A204.1 (cell line): Measurements from ENCODE around the gene CCDC142.

ENCODE experiments used
- FAIRE-seq: peaks from 2 replicates; lab custom pipeline; 2012; peaks lifted over from hg19 to GRCh38; lab: Jason Lieb, UNC

Gene CCDC142

DNA sequence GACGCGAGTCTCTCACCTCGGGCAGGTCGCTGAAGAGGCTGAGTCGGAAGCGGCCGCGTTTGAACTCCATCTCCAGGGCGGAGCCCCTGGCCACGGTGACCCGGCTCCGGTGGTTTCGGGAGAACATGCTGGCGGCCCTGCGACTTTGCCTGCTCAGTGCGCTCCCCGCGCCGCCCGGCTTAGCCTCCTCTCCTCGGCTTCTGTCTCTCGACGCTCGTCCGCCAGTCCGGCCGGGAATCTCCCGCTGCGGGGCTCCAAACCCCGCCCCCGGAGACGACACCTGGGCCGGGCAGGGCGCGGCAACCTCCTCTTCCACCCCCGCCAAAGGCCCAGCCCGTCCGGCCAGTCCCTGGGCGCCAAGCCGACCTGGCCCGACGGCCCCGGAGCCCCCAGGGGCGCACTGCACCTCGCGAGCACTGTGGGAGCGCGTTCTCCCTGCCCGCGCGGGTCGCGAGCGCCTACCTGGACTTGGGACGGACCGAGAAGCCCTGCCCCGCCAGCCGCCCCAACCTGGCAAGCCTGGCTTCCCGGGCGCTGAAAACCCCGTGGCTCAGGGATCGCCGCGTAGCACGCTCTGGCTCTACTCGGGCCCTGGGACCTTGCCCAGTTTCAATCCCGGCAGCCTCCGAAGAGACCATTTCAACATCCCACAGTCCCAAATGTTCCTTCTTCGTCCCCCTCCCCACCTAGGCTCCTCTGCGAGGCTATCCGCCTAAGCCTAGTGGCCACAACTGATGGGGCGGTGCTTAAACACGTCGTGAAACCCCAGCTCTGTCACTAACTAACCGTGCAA is 40.9 kb downstream of the CCDC142 start, which contains the start of gene RTKN:
TSS of gene RTKN (minus strand) at position 248 of the 793 bp plus-strand sequence. CDS start at position 127, 121 bp downstream.
- no peak for FAIRE-seq

DNA sequence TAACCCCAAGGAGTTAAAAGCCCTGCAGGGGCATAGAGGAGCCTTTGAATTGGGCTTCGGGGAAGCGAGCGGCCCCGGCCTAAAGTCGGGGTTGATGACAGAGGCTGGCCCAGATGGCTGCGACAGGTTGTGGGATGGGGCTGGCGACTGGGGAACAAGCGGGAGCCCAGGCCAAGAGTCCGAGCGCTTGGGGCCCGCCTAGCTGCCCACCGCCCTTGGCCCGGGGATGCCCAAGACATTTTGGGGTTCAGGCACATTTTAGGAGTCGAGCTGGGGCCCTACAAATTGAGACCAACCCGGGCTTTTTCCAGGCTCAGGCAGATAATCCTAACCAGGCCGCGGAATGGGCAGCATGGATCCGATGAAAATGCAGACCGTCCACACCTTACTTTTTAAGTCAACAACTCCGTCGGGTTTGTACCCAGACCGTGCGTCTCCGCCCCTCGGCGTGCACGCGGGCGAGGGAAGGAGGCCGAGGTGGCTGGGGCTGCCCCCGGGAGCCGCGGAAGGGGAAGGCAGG is 41.6 kb downstream of the CCDC142 start:
- no peak for FAIRE-seq

DNA sequence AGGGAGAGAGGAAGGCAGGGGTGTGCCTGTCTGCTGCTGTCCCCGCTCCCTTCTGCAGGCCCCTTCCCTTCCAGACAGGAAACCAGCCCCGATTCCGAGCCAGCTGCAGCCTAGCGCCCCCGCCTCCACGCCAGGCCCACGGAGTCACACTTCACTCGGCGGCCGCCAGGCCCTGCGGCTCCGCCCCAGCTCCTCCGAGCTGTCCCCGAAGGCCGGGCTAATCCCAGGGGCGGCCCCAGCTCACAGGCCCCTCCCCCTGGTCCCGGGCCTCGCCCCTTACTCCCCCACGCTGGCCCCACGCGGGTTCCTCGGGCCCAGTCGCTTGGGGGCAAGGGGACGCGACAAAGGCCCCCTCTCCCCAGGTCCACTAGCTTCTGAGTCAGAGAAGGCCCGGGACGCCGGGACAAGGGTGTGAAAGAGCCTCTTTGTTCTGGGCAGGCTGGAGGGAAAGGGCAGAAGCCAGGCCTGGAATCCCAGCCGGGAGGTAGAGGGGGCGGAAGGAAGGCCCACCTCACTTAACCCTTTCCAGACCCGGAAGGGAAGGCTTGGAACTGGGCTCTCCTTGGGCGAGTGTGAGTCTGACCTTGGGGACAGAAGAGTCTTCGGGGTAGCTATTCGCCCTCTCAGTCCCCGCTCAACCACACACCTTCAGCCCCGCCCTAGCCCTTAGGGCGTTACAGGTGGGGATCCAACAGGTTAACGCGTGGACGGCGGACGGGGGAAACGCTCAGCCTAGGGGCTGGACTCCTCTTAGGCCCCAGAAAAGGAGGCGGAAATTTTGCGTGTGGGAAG is 42.2 kb downstream of the CCDC142 start:
- FAIRE-seq, result no peak

DNA sequence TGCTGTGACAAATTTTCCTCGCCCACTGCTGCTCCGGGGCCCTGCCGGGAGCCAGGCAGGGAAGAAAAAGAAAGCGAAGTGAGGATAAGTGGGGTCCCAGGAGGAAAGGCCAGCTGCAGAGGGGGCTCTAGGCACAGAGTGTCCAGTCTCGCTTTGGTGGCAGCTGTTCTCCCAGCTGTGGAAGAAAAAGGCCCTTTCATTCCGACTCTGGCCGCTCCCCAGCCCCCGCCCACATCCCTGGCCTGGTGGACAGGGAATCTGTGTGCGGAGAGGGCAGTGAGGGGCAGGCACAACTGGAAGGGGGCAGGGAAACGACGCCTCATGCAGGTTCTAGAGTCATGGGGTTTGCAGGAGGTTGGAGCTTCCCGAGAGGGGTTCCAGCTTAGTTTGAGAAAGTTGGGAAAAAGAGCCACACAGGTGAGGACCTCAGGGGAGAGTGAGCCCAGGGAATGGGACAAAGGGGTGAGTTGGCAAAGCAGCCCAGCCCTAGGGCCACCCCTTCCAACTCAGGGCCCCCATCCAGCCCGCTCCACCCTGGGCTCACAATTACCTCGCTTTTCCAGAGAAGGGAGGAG is 42.9 kb downstream of the CCDC142 start:
- no peak for FAIRE-seq

DNA sequence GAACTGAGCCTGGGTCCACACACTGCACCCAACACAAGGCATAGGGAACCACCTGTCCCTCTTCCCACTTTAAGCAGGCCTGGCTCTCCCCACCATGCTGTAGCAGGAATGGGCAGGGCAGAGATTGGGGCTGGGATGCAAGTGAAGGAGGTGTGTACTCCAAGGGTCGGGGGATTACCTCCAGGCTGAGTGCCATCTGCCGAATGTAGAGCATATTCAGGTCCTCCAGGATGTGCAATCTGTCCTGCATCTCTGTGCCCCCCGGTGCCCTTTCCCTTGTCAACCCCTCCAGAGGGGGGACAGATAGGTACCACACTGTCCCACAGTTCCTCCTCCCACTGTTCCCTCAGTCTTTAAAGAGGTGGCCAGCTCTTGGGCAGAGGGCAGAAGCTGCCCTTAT is 43.4 kb downstream of the CCDC142 start:
- FAIRE-seq, result no peak

DNA sequence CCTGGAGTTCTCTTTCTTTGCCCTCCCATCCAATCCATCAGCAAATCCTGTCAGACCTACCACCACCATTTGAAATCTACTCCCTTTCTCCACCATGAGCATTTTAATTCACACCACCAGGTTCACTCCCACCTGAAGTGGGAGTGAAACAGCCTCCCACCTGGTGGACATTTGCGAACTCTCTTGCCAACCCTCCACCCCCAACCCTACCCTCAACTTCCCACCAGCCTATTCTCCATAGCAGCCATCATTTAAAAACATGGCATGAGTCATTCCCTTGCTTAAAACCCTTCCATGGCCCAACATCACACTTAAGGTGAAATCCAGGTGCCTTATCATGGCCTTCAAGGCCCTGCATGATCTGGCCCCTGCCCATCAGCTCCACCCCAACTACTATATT is 44.5 kb downstream of the CCDC142 start:
- FAIRE-seq, result no peak

DNA sequence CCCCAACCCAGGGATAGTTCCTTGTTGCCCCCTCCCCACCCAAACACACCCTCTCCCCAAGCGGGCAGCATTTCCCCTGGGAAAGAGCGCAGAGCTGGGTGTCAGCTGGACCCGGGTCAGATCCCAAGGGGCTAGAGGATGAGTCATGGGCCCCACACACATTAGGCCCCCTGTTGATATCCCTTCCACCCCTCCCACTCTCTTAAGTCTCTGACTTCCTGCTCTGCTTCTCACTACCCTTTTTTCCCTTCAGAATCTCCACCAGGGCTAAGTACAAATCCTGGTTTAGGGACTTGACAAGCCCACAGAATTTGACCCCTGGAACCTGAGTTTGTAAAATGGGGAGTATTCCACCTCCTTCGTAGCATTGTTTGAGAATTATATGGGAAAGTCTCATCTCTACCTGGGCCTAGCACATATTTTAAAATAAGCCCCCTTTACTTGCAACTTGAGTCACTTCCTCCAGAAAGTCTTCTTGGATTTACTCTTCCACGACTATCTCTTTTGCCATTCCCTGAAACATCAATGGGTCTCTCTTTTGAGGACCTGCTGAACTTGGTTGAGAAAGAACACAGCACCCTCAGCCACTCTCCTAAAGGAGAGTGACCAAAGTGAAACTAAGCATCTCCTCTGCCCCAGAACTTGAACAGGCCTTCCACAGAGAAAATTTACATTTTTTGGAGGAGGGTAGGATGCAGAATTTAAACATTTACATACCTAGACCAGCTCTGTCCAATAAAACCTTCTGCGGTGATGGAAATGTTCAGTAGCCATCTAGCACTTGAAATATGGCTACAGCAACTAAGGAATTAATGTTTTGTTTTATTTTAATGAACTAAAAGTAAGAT is 45.7 kb downstream of the CCDC142 start:
- FAIRE-seq, result no peak

DNA sequence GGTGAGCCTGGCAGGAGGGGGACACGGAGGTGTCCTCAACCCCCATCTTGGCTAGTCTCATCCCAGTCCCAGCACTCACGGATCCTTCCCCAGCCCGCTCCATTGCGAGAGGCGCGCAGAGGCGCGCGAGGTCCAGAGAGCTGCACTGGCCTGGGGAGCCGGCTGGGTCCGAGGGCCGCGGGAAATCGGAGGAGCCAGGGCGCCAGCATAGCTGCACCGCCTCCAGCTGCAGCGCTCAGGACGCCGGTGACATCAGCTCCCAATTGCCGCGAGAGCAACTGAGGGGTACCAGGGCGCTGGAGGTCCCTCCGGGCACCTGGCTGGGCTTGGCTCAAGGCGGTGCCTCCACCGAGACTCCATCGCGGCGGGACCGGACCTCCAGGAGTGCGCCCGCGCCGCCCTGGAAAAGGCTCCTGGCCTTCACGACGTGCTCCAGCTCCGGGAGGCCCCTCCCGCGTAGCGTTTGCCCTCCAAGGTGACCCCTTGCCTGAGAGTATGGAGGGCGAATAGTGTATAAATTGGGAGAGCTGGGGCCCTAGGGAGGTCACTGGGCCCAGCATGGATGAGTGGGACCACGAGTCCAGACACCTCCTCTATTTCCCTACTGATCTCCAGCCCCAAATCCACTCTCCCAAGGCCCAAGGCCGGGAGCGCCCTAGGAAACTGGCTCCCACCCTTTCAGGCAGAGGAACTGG is 46.5 kb downstream of the CCDC142 start:
- FAIRE-seq, result no peak

DNA sequence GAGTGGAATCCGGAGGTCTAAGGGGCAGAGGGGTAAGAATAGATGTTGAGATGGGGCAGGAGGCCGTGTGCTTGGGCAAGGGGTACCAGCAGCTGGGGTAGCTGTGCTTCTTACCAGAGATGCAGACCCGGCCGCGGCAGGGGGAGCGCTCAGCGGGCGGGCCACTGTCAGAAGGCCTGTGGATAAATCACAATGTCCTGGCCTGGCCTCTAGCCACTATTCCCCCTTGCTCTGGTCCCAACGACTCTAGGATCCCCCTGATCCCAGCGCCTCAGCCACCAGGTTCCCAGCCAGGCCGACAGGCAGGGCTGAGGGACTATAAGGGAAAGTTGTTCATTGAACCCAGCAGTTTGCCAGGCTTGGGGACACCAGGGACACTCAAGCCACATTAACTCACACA is 52.3 kb downstream of the CCDC142 start:
- FAIRE-seq, result no peak

DNA sequence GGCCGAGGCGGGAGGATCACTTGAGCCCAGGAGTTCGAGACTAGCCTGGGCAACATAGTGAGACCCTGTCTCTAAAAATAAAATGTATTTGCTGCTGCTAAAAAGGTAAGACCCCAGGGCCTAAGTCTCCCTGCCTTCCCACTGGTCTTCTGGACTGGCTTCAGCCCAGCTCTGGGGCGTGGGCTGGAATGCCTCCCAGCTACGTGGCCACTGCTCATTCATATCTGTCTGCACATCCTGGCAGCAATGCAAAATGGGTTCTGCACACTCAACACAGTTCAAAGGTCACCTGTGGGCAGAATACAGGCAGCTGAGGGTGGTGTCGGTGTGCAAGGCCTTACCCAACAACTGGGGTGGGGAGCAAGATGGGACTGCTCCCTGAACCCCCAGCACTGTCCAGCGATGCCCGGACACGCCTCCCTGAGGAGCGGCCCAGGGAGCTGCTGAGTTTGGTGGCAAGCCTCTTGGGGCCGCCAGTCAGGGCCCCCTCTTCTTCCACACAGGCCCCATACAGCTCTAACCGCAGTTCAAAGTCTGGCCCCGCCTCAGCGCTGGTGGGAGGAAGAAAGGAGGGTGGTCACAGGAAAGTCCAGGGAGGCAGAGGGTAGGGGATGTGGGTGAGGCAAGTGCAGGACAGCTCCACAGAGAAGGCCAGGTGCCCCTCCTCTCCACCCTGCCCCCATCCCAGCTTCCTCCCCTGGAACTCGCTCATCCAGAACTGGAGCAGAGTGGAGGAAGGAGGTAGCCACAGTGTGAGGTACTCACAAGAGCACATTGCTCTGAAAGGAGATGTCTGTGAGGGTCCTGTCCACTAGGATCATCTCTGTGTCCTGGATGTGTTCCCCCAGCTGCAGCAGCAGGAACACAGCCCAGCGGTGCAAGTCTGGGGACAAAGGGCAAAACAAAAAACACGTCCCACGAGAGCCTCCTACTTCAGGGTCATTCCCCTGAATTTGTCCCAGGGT is 53.0 kb downstream of the CCDC142 start:
- FAIRE-seq, result no peak

DNA sequence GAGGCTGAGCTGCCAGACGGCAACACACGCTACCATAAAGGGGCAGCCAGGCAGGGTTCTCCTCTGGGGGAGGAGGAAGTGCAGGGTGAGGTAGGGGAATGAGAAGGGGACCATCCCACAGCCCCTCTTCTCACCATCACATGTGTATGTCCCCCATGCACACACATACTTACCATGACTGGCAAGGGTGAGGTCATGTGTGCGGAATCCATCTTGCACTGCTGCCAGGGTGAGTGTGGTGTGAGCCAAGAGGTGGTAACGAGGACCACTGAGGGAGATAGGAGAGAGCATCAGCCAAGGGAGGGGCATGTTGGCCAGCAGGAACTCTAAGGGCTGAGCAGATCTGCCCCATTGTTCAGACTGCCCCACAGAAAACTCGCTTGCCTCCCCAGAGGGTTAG is 54.1 kb downstream of the CCDC142 start:
- FAIRE-seq, result no peak

DNA sequence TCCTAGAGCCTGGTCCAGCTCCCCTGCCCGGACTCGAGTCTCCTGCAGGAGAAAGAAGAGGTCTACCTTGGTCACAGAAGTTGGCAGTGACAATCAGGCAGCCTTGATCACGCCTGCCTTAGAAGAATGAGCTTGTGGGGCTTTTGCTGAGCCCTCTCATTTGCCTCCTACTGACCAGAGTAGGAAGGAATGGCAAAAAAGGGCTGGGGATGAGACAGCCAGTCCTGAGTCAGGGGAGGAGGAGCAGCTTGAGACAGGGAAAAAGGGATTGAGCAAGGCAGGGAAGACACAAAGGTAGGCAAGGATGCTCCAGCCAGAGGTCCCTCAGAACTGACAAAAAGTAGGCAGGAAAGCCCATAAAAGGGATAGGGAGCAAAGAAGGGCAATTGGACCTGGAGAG is 55.2 kb downstream of the CCDC142 start:
- no peak for FAIRE-seq

DNA sequence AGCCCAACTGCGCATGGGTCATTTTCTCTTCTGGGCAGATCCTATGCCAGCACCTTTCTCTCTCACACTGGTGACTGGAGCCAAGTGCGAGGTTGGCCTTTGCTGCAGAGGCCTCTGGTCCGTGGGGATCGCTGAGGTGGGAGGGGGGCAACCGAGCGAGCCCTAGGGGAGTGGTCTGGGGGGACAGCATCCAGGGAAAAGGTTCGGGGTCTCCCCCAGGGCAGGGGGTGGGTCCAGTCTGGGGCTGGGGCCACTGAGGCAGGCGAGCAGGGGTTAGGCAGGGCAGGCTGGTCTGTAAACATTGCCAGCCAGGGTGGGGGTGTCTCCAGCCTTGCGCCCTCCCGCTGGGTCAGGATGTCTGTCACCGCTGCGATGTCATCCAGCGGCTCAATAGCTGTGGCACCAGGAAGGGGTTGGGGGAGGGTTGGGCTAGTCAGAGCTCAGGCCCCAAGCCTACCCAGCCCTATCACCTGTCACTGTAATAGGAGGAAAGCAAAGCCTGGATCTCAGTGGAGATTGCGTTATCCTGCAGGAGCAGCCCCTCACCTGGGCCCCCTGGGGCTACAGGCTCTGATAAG is 56.5 kb downstream of the CCDC142 start:
- no peak for FAIRE-seq

DNA sequence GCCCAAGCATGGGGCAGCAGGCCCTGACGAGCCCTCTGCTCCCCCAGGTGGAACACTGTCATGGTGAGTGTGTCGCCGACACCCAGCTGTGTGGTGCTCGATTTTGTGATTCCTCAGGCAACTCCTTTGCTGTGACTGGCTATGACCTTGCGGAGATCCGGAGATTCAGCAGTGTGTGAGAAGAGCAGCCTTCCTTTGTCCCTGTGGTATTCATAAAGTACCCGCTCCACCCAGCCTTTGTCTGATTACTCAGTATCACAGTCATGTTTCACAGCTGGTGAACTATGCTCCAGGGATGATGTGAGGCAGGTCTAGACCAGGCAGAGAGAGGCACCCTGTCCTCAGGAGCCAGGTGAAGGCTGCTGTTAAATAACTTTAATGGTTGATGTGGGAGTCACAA is 57.3 kb downstream of the CCDC142 start:
- no peak for FAIRE-seq

DNA sequence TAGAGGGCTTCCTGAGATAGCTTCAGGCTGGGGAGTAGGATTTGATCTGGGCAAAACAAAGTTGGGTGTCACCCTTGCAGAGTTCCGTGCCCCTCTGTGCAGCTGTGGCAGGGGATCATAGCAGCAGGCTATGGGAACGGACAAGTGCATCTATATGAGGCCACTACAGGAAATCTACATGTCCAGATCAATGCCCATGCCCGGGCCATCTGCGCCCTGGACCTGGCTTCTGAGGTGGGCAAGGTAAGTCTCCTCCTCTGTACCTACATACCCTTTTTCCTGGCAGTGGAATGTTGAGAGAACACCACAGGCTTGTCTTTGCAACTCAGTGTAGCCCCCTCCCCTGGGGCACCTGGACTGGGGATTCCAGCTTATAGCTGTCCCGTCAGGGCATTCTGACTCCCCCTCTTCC is 57.8 kb downstream of the CCDC142 start:
- no peak for FAIRE-seq

DNA sequence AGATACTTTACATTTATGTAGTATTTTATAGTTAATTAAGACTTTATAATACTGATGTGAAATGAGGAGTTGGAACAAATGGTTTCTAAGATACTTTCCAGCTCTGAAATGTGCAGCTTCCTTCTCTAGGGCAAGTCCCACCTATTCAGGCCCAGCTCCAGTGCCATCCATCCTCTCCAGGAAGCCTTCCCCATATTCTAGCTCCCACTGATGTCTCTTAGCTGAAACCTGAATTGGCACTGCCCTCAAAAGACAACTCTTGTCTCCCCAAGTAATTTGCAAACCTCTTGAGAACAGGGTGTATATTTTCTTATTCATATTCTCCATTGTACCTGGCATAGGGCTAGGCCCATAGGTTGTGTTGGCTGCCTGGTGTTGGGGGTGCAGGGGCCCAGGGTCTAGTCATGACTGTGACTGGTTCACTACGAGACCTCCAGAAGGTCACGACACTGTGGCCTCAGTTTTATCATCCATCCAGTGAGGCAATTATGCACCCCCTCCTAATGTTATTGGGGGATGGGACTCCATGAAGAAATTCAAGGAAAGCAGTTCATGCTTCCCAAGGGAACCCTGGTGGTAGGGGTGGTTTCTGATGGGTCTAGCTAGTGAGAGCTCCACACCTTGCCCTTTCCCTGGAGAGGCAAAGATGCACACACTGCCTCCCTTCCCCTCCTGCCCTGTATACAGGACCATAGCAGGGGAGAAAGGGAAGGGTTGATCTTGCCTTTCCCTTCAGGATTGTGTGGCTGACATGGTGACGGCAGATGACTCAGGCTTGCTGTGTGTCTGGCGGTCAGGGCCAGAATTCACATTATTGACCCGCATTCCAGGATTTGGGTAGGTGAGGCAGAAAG is 58.4 kb downstream of the CCDC142 start:
- no peak for FAIRE-seq
